Activated CD8-positive, alpha-beta memory T cell treated with anti-CD3 and anti-CD28 coated beads, Interleukin-2, amount 50 U/mL, for 24 hours (primary cell): ENCODE data around the gene DNAJC3.
"Not testable (repeated sequence)": the region's sequence is repeated elsewhere in the genome, so short reads cannot be mapped to it uniquely, and the experiment has no call there.

ENCODE experiments used
- DNase-seq: peaks from one replicate; pipeline ENCODE4 v3.0.0-alpha.2; 2020; ENCODE audit errors: extremely low read depth

The DNAJC3 gene

DNA sequence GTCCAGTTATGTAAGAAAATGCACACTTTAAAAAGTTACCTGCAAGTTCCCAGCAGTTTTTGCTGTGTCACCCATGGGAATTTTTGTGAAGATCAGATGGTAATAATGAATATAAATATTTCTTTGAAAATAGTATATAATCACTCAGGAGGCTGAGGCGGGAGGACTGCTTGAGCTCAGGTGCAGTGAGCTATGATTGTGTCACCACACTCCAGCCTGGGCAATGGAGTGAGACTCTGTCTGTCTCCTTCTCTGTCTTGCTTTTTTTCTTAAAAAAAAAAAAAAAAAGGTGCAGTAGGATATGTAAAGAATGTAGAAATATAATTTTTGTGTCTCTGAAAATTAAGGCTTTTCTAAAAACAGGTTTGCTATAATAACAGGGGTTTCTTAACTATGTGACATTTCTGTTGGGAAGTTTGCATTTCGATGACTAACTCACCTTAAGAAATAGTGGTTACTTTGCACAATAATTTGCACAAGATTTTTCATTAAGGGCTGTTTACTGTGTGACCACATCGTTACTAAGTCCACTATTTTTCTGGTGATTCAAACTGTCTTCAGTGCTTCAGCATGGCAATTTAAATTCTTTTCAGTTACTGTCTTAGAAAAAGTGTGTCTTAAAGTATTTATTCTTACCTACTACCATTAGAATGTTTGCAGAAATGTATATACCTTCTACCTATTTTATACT, 37.3 kb downstream of the DNAJC3 start:
- DNase-seq = no peak

DNA sequence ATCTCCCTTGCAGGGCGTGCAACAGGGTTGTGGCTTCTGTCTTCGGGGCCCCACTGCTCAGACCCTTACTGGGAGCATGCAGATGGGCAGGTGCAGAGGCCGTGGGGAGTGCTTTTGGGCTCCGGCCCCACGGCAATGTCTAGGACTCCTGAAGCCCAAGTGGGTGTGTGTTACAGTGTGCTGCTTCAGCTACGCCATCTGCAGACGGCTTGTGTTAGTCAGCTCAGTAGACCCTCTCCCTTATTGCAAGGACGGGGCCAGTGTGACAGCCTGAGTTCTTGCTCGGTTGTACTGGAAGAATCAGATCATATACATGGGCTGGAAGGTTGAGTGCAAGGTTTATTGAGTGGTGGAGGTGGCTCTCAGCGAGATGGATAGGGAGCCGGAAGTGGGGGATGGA, 39.3 kb downstream of the DNAJC3 start:
- no peak for DNase-seq

DNA sequence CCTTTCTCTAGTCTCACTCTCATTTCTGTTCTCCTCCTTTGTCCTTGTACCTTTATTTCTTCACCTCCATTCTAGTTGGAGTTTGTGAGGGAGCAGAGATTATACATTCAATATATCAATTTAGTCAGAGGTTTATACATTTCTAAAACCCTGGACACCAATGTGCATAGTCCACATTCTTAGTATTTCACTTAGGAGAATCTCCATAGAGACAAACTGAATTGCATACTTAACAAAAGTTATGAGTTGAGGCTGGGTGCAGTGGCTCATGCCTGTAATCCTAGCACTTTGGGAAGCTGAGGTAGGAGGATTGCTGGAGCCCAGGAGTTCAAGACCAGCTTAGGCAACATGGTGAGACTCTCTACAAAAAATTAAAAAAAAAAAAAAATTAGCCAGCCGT, 45.3 kb downstream of the DNAJC3 start:
- DNase-seq = no peak

DNA sequence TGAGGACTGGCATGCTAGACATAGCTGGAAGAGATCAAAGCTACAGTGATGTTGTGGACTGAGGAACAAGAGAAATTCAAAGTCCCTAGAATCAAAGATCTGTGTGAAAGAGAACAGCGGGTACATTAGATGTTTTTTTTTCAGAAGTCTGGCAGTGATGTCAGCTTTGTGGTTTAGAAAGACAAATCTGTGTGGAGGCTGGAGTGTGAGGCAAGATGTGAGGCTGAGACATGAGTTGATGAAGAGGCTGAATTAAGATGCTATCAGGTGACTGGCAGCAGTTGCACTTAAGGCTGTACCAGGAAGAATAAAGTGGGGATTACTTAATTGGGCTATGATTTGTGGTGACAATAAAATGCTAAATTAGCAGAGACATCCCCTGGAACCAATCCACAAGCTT, 46.5 kb downstream of the DNAJC3 start:
- no peak for DNase-seq

DNA sequence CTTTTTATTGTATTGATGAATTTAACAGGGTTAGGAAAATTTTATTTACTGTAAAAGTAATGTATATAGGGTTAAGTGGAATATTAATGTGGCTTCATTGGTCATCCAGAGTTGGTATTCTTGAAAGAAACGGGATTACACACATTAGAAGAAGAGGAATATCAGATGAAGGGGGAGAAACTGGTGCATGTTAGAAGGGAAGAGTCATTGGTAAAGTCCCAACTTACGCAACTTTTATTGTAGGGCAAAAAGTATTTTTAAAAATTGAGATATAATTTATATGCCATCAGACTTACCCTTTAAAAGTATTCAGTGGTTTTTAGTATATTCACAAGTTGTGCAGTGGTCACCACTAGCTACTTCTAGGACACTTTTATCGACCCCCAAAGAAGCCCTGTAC, 47.3 kb downstream of the DNAJC3 start:
- DNase-seq = no peak

DNA sequence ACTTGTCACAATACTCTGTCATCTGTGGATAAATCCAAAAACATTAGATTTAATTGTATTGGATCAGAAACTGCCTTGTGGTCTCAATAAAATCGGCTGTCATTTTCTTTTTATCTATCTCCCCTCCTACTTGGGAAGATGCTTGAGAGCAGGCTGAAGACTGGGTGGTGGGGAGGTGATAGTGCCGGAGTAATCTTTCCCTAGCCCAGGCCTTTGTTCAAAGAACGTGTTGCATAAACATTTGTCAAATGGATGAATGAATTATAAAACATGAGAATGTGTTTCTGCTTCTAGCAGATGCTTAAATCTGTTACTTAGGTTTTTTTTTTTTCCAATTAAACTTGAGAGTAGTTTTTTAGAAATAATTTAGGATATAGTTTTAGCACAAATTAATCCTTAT, 49.9 kb downstream of the DNAJC3 start:
- no peak for DNase-seq

DNA sequence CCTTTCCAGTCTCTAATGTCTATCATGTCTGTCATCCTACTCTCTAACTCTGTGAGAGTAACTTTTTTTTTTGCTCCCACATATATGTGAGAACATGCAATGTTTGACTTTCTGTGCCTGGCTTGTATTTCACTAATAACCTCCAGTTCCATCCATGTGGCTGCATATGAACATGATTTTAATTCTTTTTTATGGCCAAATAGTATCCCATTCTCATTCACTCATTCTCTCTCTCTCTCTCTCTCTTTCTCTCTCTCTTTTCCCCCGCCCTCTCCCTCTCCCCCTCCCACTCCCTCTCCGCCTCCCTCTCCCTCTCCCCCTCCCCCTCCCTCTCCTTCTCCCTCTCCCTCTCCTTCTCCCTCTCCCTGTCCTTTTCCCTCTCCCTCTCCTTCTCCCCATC, 52.0 kb downstream of the DNAJC3 start:
- DNase-seq = no peak

DNA sequence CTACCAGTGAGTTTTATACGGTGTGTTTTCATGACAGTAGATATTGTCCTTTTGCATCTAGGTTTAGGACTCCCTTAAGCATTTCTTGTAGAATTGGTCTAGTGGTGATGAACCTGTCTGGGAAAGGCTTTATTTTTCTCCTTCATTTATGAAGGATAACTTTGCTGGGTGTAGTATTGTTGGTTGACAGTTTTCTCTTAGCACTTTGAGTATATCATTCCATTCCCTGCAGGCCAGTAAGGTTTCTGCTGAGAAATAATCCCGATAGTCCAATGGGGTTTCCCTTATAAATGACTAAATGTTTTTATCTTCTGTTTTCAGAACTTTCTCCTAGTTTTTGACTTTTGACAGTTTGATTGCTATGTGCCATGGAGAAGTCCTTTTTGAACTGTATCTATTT, 57.2 kb downstream of the DNAJC3 start:
- no peak for DNase-seq

DNA sequence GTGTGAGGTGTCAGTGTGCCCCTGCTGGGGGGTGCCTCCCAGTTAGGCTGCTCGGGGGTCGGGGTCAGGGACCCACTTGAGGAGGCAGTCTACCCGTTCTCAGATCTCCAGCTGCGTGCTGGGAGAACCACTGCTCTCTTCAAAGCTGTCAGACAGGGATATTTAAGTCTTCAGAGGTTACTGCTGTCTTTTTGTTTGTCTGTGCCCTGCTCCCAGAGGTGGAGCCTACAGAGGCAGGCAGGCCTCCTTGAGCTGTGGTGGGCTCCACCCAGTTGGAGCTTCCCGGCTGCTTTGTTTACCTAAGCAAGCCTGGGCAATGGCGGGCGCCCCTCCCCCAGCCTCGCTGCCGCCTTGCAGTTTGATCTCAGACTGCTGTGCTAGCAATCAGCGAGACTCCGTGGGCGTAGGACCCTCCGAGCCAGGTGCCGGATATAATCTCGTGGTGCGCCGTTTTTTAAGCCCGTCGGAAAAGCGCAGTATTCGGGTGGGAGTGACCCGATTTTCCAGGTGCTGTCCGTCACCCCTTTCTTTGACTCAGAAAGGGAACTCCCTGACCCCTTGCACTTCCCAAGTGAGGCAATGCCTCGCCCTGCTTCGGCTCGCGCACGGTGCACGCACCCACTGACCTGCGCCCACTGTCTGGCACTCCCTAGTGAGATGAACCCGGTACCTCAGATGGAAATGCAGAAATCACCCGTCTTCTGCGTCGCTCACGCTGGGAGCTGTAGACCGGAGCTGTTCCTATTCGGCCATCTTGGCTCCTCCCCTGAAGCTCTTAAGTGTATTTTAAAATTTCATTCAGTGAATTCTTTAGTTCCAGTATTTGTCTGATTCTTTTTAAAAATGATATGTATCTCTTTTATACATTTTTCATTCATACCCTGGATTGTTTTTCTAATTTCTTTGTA, 63.4 kb downstream of the DNAJC3 start:
- not testable (repeated sequence) for DNase-seq

DNA sequence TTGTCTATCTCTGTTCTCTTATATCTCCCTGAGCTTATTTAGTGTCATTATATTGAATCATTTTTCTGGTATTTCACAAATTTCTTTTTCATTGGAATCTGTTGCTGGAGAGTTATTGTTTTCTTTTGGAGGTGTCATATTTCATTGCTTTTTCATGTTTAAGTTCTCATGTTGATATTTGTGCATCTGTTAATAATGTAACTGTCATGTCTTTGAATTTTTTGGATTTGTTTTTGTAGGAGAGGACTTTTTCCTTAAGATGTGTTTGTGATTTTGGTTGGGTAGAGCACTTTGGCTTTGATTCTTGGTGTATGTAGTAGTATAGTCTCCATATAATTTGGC, 64.0 kb downstream of the DNAJC3 start:
- DNase-seq = no peak

DNA sequence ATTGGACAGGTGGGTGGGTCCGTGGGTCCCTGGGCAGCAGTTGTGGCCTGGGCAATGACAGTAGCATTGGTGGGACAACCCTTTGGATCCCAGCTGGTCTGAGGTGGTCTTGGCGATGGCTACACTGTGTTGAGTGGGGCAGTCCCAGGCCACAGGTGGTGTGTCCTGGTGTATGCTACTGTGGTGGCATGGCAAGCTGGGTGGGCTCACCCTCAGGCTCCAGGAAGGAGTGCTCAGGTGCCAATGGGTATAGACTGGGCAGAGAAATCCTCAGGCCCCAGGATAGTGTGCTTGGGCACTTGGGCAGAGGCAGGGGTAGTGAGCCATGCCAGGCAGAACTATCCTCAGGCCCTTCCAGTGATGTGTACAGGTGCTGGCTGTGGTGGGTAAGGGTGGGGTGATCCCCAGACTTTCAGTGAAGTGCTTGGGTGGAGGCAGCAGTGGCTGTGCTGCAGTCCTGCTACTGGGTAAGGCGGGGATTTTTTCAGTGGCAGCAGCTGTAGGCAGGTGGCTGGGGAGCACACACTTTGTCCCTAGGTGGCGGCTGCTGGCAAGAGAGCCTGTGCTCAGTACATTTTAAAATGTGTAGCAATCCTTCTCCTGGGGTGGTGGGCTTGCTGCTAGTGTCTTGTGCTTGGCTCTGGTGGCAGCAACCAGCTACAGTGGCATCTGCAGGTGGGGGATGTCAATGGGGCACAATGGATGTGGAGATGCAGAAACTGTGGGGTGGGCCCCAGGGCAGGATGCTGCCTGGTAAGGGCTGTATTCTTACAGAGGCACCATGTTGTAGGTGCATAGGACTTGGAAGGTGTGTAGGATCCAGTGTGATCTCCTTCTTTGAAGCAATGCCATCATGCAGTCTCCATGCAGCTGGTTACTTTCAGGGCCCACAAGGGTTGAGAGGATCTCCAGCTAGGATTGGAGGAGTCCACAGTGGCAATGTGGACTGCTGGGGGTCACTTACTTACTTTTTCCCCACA, 64.9 kb downstream of the DNAJC3 start:
- DNase-seq = no peak

DNA sequence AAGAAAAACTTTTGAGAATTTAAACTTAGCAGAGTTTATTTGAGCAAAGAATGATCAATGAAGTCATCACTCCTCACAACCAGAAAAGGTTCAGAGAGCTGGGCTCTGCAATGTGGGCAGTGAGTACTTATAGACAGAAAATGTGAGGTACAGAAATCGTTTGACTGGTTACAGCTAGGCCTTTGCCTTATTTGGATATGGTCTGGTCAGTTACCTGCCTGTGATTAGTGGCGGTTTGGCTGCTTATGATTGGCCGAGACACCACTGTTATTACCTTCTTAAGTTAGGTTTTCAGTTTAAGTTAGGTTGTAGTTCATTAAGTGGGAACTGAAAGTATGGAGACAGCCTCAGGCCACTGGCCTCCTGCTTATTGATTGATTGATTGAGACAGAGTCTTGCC, 66.3 kb downstream of the DNAJC3 start:
- no peak for DNase-seq

DNA sequence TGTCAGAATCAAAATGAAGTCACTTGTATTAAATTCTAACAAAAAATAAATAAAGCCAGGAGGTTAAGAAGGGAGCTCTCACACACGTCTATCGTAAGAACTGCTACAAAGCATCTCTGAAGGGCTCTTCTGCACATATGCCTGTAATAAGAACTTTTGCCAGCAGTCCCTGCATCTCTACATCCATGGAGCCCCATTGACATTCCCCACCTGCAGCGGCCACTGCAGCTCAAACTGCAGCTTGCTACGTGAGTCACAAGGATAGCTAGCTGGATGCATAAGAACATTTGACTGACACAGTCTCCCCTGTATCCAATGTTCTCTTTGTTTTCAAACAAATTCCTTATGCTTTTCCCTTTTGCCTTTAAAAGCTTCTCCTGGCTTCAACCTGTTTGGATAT, 68.3 kb downstream of the DNAJC3 start:
- no peak for DNase-seq

DNA sequence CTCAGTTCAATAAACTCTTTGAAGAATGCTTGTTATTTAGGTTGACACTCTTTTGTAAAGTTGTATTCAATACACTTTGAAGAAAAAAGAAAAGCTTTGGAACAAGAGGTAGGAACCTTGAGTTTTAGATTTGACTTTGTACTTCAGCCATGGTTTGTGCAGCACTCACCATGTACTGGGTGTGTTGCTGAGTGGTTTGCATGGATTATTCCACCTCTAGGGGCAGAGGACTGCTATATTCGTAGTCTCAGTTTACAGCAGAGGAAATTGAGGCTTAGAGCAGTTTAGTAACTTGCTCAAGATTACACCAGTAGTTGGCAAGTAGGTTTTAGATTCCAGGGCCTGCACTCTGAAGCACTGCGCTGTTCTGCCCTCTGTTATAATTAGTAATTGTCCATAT, 68.8 kb downstream of the DNAJC3 start:
- DNase-seq = no peak

DNA sequence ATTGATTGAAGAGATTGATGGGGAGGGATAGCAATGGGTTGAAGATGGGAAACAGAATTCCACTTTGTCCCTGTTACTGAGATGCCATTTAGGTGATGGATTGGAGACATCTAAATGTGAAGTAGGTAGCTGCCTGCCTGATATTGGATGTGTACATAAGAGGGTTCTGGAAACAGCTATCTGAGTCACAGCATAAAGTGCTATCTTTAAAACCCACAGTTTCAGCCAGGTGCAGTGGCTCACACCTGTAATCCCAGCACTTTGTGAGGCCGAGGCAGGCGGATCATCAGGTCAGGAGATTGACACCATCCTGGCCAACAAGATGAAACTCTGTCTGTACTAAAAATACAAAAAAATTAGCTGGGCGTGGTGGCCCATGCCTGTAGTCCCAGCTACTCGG, 72.6 kb downstream of the DNAJC3 start:
- no peak for DNase-seq

DNA sequence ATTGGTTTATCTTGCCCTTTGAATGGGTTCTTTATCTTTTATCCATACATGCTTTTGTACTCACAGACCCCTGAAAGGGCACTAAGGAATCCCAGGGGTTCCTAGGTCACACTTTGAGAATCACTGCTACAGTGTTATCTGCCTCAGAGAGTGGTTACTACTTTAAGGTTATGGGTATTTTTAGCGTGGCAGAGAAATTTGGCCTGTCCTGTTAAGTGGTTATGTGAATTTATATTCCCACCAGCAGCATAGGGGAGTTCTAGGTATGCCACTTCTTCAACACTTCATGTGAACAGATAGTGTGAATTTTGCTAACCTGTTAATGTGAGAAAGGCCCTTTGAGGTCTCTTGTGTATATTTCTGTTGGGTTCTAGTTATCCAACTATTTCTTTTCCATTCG, 75.7 kb downstream of the DNAJC3 start:
- DNase-seq = no peak

DNA sequence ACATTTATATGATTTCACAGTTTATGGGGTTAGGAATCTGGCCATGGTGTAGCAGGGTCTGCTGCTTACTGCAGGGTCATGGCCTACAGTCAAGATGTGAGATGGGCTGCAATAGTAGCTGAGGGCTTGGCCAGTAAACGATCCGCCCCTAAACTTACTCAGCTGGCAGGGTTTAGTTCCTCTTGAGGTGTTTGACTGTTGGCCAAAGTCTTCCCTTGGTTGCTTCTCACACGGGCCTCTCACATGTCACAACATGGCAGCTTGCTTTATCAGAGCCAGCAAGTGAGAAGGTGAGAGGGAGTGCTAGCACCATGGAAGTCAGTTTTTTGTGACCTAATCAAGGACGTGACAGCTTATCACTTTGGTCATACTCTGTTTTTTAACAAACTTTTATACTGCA, 77.1 kb downstream of the DNAJC3 start:
- DNase-seq = no peak

DNA sequence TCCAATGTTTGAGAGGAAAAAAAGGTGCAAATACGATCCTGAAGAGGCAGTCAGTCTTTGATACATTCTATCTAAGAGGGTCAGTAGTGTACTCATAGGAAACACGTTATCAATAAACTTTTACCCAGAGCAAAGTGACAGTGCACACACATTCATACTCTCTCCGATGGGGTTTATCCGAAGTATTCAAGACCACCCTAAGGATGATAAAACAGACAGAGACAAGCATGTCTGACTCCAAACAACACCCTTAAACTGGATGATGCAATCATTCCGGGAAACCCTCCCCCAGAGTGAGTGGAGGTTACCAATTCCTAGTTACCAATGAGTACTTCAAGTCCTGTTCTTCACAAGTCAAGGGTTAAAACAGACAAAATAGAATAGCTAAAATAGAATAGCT, 79.1 kb downstream of the DNAJC3 start:
- DNase-seq = no peak

DNA sequence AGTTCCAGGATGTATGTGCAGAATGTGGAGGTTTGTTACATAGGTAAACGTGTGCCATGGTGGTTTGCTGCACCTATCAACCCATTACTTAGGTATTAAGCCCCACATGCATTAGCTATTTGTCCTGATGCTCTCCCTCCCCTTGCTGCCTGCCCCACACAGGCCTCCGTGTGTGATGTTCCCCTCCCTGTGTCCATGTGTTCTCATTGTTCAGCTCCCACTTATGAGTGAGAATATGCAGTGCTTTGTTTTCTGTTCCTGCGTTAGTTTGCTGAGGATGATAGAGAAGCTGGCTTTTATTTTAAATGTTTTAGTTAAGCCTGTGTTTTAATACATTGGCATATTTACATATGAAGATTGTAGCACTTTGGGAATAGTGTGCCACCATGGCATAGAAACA, 85.7 kb downstream of the DNAJC3 start:
- DNase-seq = not testable (repeated sequence)

DNA sequence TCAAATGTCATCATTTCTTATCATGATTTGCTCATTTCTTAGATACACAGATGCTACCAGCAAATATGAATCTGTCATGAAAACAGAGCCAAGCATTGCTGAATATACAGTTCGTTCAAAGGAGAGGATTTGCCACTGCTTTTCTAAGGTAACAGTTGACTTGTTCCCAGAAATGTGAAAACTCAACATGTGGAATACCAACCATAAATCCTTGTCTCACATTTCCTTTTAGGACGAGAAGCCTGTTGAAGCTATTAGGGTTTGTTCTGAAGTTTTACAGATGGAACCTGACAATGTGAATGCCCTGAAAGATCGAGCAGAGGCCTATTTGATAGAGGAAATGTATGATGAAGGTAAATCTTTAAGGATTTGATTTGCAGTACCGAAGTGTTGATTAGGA, 86.7 kb downstream of the DNAJC3 start:
- DNase-seq = no peak

DNA sequence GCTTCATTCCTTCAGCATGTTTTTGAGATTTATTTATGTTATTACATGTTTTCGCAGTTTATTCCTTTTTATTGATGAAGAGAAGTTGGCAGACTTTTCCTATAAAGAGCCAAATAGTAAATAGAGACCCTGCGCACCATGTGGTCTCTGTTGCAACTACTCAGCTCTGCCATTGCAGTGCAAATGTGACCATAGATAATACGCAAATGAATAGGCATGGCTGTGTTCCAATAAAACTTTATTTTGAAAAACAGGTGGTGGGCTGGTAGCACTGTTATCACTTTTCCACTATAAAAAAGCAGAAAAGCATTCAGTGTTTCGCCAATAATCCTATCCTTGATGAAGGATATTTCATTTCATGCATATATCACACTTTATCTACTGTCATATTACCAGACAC, 95.0 kb downstream of the DNAJC3 start:
- DNase-seq = no peak

DNA sequence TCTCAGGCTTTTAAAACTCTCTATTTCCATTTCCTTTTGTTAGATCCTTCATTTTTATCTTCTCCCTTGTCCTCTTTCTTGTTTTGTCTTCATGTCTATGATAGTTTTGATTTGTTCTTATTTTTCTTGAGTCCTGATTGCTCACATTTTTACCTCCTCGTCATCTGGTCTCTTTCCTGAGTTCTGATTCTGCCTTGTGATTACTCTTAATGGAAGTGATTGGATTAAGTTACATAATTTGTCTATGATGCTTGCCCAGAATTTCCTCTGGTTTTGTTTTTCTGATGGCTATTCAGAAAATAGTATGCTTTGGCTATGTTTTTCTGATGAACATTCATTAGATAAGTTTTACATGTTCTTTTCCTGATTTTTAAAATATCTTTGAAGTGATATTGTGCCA, 102.6 kb downstream of the DNAJC3 start:
- DNase-seq = no peak
